H9 (cell line): ENCODE results near the gene METTL1. TPM values are rescaled to one million over a fixed set of nuclear protein-coding genes. Genes with fewer than 3 reads are reported as not detected.
A peak's percentile ranks its signal among the peaks of the same experiment; 100 is the strongest.

Source experiments
- DNase-seq: peaks from one replicate; pipeline ENCODE4 v3.0.0-alpha.2; 2017
- H2AFZ ChIP-seq: one replicate; pipeline ENCODE4 v1.6.1; 2013; ENCODE audit warnings: mild to moderate bottlenecking, low read length, control low read depth, moderate library complexity
- H2AK5ac ChIP-seq: 2 replicates; pipeline ENCODE4 v1.6.1; 2013; ENCODE audit warnings: low read length, control low read depth, mixed read lengths; ENCODE audit not compliant: insufficient read length
- H2BK120ac ChIP-seq: one replicate; pipeline ENCODE4 v1.6.1; 2013; ENCODE audit warnings: low read depth, mild to moderate bottlenecking, low read length, control low read depth, inconsistent platforms; ENCODE audit not compliant: poor library complexity, severe bottlenecking
- H2BK12ac ChIP-seq: 2 replicates; pipeline ENCODE4 v1.6.1; 2013; ENCODE audit warnings: low read length, control low read depth, mixed read lengths, low read depth; ENCODE audit not compliant: insufficient read length
- H2BK15ac ChIP-seq: 2 replicates; pipeline ENCODE4 v1.6.1; 2013; ENCODE audit warnings: low read depth, low read length, control low read depth
- H2BK20ac ChIP-seq: one replicate; pipeline ENCODE4 v1.6.1; 2013; ENCODE audit warnings: low read depth, mild to moderate bottlenecking, low read length, control low read depth, inconsistent platforms; ENCODE audit not compliant: poor library complexity, severe bottlenecking
- H2BK5ac ChIP-seq: 2 replicates; pipeline ENCODE4 v1.6.1; 2013; ENCODE audit warnings: low read length, control low read depth, mixed read lengths; ENCODE audit not compliant: insufficient read length
- H3K14ac ChIP-seq: 2 replicates; pipeline ENCODE4 v1.6.1; 2013; ENCODE audit warnings: low read length, control low read depth; ENCODE audit not compliant: insufficient read depth
- H3K18ac ChIP-seq: 2 replicates; pipeline ENCODE4 v1.6.1; 2013; ENCODE audit warnings: low read depth, mild to moderate bottlenecking, mixed read lengths, low read length, control low read depth; ENCODE audit not compliant: insufficient read length
- H3K23ac ChIP-seq: 2 replicates; pipeline ENCODE4 v1.6.1; 2013; ENCODE audit warnings: low read length, control low read depth, mixed read lengths, low read depth; ENCODE audit not compliant: insufficient read length
- H3K23me2 ChIP-seq: 2 replicates; pipeline ENCODE4 v1.6.1; 2013; ENCODE audit warnings: low read depth, mild to moderate bottlenecking, mixed read lengths, low read length, control low read depth; ENCODE audit not compliant: insufficient read length, poor library complexity, severe bottlenecking
- H3K27ac ChIP-seq: 2 replicates; pipeline ENCODE4 v1.5.1; 2013; ENCODE audit warnings: low read length, control low read depth, mixed read lengths, low read depth; ENCODE audit not compliant: insufficient read length
- H3K27me3 ChIP-seq: 2 replicates; pipeline ENCODE4 v1.6.1; 2013; ENCODE audit warnings: low read length, control low read depth, inconsistent platforms; ENCODE audit not compliant: insufficient read depth
- H3K4ac ChIP-seq: 2 replicates; pipeline ENCODE4 v1.6.1; 2013; ENCODE audit warnings: low read depth, mild to moderate bottlenecking, control low read depth, inconsistent platforms, low read length, moderate library complexity
- H3K4me1 ChIP-seq: 2 replicates; pipeline ENCODE4 v1.6.1; 2013; ENCODE audit warnings: low read length, control low read depth, inconsistent platforms; ENCODE audit not compliant: insufficient read depth
- H3K4me2 ChIP-seq: 2 replicates; pipeline ENCODE4 v1.6.1; 2013; ENCODE audit warnings: low read length, control low read depth, mixed read lengths; ENCODE audit not compliant: insufficient read length, insufficient read depth
- H3K56ac ChIP-seq: 2 replicates; pipeline ENCODE4 v1.6.1; 2013; ENCODE audit warnings: low read depth, mild to moderate bottlenecking, mixed read lengths, low read length, control low read depth; ENCODE audit not compliant: insufficient read length
- H3K79me1 ChIP-seq: 2 replicates; pipeline ENCODE4 v1.6.1; 2013; ENCODE audit warnings: low read depth, mild to moderate bottlenecking, moderate library complexity, low read length, control low read depth, inconsistent platforms; ENCODE audit not compliant: insufficient read depth, poor library complexity, severe bottlenecking
- H3K79me2 ChIP-seq: 2 replicates; pipeline ENCODE4 v1.6.1; 2013; ENCODE audit warnings: low read length, control low read depth, inconsistent platforms; ENCODE audit not compliant: insufficient read depth
- H3K9ac ChIP-seq: 2 replicates; pipeline ENCODE4 v1.6.1; 2013; ENCODE audit warnings: low read length, control low read depth, mixed read lengths; ENCODE audit not compliant: insufficient read length; ENCODE audit errors: extremely low read depth
- H3K9me3 ChIP-seq: one replicate; pipeline ENCODE4 v1.6.1; 2013; ENCODE audit warnings: low read depth, low read length, inconsistent platforms; ENCODE audit not compliant: control insufficient read depth
- H3T11ph ChIP-seq: one replicate; pipeline ENCODE4 v1.6.1; 2013; ENCODE audit warnings: mild to moderate bottlenecking, low read length, control low read depth, inconsistent platforms
- H4K20me1 ChIP-seq: one replicate; pipeline ENCODE4 v1.6.1; 2013; ENCODE audit not compliant: control insufficient read depth, insufficient read length, insufficient read depth
- H4K5ac ChIP-seq: 2 replicates; pipeline ENCODE4 v1.6.1; 2013; ENCODE audit warnings: low read depth, mild to moderate bottlenecking, mixed read lengths, low read length, control low read depth; ENCODE audit not compliant: insufficient read length
- H4K8ac ChIP-seq: replicated peaks from 2 replicates; pipeline ENCODE4 v1.6.1; 2013; ENCODE audit warnings: low read length, control low read depth, mixed read lengths, low read depth; ENCODE audit not compliant: insufficient read length
- H4K91ac ChIP-seq: 2 replicates; pipeline ENCODE4 v1.6.1; 2013; ENCODE audit warnings: low read depth, mild to moderate bottlenecking, moderate library complexity, mixed read lengths, low read length, control low read depth; ENCODE audit not compliant: insufficient read length
- H3K27ac Mint-ChIP-seq, 3 experiments: 2 replicates in 2 of 3; 3 replicates in 1 of 3; pipeline ENCODE4 v1.8.0; 2020 to 2021; ENCODE audit warnings: mixed read lengths in 3 of 3, mild to moderate bottlenecking in 1 of 3, moderate library complexity in 1 of 3
- H3K27me3 Mint-ChIP-seq: 2 replicates; pipeline ENCODE4 v1.8.0; 2021; ENCODE audit warnings: low read depth, mild to moderate bottlenecking, moderate library complexity, mixed read lengths
- H3K36me3 Mint-ChIP-seq, 3 experiments: 2 replicates in 2 of 3; 3 replicates in 1 of 3; pipeline ENCODE4 v1.8.0; 2020 to 2021; ENCODE audit warnings: low read depth in 3 of 3, mixed read lengths in 3 of 3; ENCODE audit not compliant: insufficient read depth in 1 of 3
- H3K4me1 Mint-ChIP-seq, 2 experiments: 2 replicates each; pipeline ENCODE4 v1.8.0; 2020; ENCODE audit warnings: mixed read lengths in 2 of 2
- H3K4me3 Mint-ChIP-seq, 2 experiments: 2 replicates in 1 of 2; 3 replicates in 1 of 2; pipeline ENCODE4 v1.8.0; 2020 to 2021; ENCODE audit warnings: mild to moderate bottlenecking in 2 of 2, mixed read lengths in 2 of 2, moderate library complexity in 1 of 2
- H3K9me3 Mint-ChIP-seq, 2 experiments: 2 replicates in 1 of 2; 3 replicates in 1 of 2; pipeline ENCODE4 v1.8.0; 2020; ENCODE audit warnings: mild to moderate bottlenecking in 2 of 2, mixed read lengths in 2 of 2, moderate library complexity in 1 of 2
- WGBS: extraction: QIAGEN DNeasy Blood & Tissue Kit; methylation state at CpG from one replicate; pipeline ENCODE4 v1.1.7; 2013; ENCODE audit warnings: missing lambda C conversion rate, low lambda C conversion rate, mixed read lengths; ENCODE audit not compliant: insufficient read length; ENCODE audit errors: extremely low coverage; 5-methylcytosine and 5-hydroxymethylcytosine counted together
- total RNA-seq: library from RNA; stranded (reverse); gene quantifications from 2 replicates; pipeline ENCODE4 v1.2.1, GENCODE V29; 2021
- TF ChIP-seq, protein P1 (sequence below): fragments of 200-600 bp; sonication (generic); conservative IDR thresholded peaks from 3 replicates; pipeline ENCODE4 v1.8.0; 2021; ENCODE audit warnings: antibody characterized with exemption, mild to moderate bottlenecking

Gene METTL1
- total RNA-seq, 1 experiment from 2014 or later, result 58.4 TPM

DNA sequence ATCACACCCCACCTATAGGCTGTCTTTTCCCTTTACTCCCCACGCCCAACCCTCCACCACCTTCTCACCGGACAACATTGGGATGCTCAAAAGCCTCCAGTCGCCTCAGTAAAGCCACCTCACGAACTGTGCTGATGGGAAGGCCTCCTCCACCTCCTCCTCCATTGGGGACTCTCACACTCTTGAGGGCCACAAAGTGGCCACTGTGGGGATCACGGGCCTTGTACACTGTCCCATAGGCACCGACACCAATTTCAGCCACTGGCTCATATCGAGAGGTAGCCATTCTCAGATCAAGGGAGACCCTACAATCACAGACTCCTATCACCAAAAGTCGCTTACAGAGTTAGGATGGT is 20.5 kb downstream of the METTL1 start:
- no CpG with 5 or more reads among the region's 8 CpGs for WGBS
- H3K27ac Mint-ChIP-seq, result peak overlapping the region; percentile 82 to 100 (median 98)
- DNase-seq, result no peak
- H3K4me1 ChIP-seq, result 0 out of 2 replicates have a peak, but pooled peaks cover 7% of the 10 kb centered on the region
- H3K9me3 ChIP-seq, result no peaks in the 10 kb centered on the region
- no peaks in the 10 kb centered on the region for H4K20me1 ChIP-seq
- H2BK15ac ChIP-seq, result no peak overlapping the region
- no peak overlapping the region for H2BK20ac ChIP-seq
- H4K8ac ChIP-seq, result no peak overlapping the region
- no peak overlapping the region for H3T11ph ChIP-seq
- H2BK120ac ChIP-seq, result no peak overlapping the region
- TF ChIP-seq, protein P1, sequence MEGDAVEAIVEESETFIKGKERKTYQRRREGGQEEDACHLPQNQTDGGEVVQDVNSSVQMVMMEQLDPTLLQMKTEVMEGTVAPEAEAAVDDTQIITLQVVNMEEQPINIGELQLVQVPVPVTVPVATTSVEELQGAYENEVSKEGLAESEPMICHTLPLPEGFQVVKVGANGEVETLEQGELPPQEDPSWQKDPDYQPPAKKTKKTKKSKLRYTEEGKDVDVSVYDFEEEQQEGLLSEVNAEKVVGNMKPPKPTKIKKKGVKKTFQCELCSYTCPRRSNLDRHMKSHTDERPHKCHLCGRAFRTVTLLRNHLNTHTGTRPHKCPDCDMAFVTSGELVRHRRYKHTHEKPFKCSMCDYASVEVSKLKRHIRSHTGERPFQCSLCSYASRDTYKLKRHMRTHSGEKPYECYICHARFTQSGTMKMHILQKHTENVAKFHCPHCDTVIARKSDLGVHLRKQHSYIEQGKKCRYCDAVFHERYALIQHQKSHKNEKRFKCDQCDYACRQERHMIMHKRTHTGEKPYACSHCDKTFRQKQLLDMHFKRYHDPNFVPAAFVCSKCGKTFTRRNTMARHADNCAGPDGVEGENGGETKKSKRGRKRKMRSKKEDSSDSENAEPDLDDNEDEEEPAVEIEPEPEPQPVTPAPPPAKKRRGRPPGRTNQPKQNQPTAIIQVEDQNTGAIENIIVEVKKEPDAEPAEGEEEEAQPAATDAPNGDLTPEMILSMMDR, result no peak
- peaks cover 0 to 2% of the 10 kb centered on the region in 2 experiments; a peak in 2 of 5 replicates for H3K9me3 Mint-ChIP-seq
- H3K79me2 ChIP-seq, result peaks cover 13% of the 10 kb centered on the region; the same call in 1 of the 2 replicates
- no peak overlapping the region for H3K4ac ChIP-seq
- H3K4me3 Mint-ChIP-seq, result peak overlapping the region; percentile 96 to 98
- peaks cover 37 to 38% of the 10 kb centered on the region in 2 experiments for H3K4me1 Mint-ChIP-seq
- H2BK12ac ChIP-seq, result no peak overlapping the region
- no peak overlapping the region for H2BK5ac ChIP-seq
- peak overlapping the region; percentile 2 for H3K18ac ChIP-seq
- no peak overlapping the region for H2AFZ ChIP-seq
- peaks cover 17% of the 10 kb centered on the region for H3K23me2 ChIP-seq
- H3K79me1 ChIP-seq, result no peaks in the 10 kb centered on the region
- H2AK5ac ChIP-seq, result peak overlapping the region; percentile 52
- no peak overlapping the region for H4K91ac ChIP-seq
- peak overlapping the region; percentile 44 for H4K5ac ChIP-seq
- peaks cover 12% of the 10 kb centered on the region for H3K27me3 Mint-ChIP-seq
- no peak overlapping the region for H3K56ac ChIP-seq
- peak overlapping the region; percentile 94 for H3K9ac ChIP-seq
- H3K4me2 ChIP-seq, result peak overlapping the region; percentile 83
- peak overlapping the region; percentile 87 for H3K14ac ChIP-seq
- H3K23ac ChIP-seq, result no peak overlapping the region
- peaks cover 8% of the 10 kb centered on the region for H3K27me3 ChIP-seq
- no peak overlapping the region for H3K27ac ChIP-seq
- H3K36me3 Mint-ChIP-seq, result peaks cover 35 to 52% (median 51%) of the 10 kb centered on the region in 3 experiments
